HepG2 (cell line): ENCODE measurements around the gene BIRC2. TPM values are rescaled to one million over a fixed set of nuclear protein-coding genes. Genes with fewer than 3 reads are reported as not detected.

Experiments used
- AHDC1 ChIP-seq: sonication (generic); formaldehyde crosslinking; IDR thresholded peaks from 2 replicates; pipeline ENCODE4 v1.5.1; 2020; ENCODE audit warnings: mild to moderate bottlenecking, missing genetic modification reagents, borderline replicate concordance
- AKAP8 ChIP-seq: sonication (generic); formaldehyde crosslinking; IDR thresholded peaks from 2 replicates; pipeline ENCODE4 v1.5.1; 2020; ENCODE audit warnings: mild to moderate bottlenecking, missing genetic modification reagents
- ATF1 ChIP-seq: IDR thresholded peaks from 2 replicates; pipeline ENCODE4 v1.6.1; 2016; ENCODE audit warnings: mild to moderate bottlenecking, control low read depth
- CBX2 ChIP-seq, 2 experiments: fragments of 200-600 bp in 1 of 2; sonication (generic); formaldehyde crosslinking in 1 of 2; IDR thresholded peaks; 2 replicates each; pipeline versions ENCODE4 v1.7.0 to v1.8.1; 2018 to 2022; ENCODE audit warnings: low read depth in 2 of 2, low read length in 1 of 2, mild to moderate bottlenecking in 1 of 2, missing genetic modification reagents in 1 of 2
- JDP2 ChIP-seq: sonication (generic); formaldehyde crosslinking; IDR thresholded peaks from 2 replicates; pipeline ENCODE4 v1.8.1; 2022; ENCODE audit warnings: missing genetic modification reagents, borderline replicate concordance
- NFYB ChIP-seq: sonication (generic); formaldehyde crosslinking; IDR thresholded peaks from 2 replicates; pipeline ENCODE4 v1.4.0; 2020; ENCODE audit warnings: missing genetic modification reagents
- ONECUT2 ChIP-seq: sonication (generic); formaldehyde crosslinking; IDR thresholded peaks from 2 replicates; pipeline ENCODE4 v1.4.0; 2020; ENCODE audit warnings: missing genetic modification reagents
- RNF219 ChIP-seq: sonication (generic); formaldehyde crosslinking; IDR thresholded peaks from 2 replicates; pipeline ENCODE4 v1.5.0; 2020; ENCODE audit warnings: mild to moderate bottlenecking, missing genetic modification reagents
- ZNF558 ChIP-seq: sonication (generic); formaldehyde crosslinking; IDR thresholded peaks from 2 replicates; pipeline ENCODE4 v1.9.0; 2022; ENCODE audit warnings: mild to moderate bottlenecking, missing genetic modification reagents, borderline replicate concordance
- ZNF614 ChIP-seq: IDR thresholded peaks from 2 replicates; pipeline ENCODE4 v1.6.1; 2018; ENCODE audit warnings: missing biosample characterization, missing genetic modification reagents, inconsistent platforms, borderline replicate concordance
- ZNF713 ChIP-seq: sonication (generic); formaldehyde crosslinking; IDR thresholded peaks from 2 replicates; pipeline ENCODE4 v1.4.0; 2020; ENCODE audit warnings: mild to moderate bottlenecking, missing genetic modification reagents
- polyA plus RNA-seq, 8 experiments: library from polyadenylated mRNA; depleted of rRNA in 3 of 8; stranded (reverse) in 7 of 8; unstranded in 1 of 8; fragments of >200 nt; fragmentation: Illumina TruSeq in 4 of 8; extraction: Trizol in 4 of 8; gene quantifications; 2 replicates each; pipeline versions ENCODE4 v1.2.1 to v1.2.3, GENCODE V29; 2011 to 2016; ENCODE audit warnings: low read depth in 4 of 8, missing spikeins in 1 of 8, mixed read lengths in 1 of 8; ENCODE audit not compliant: insufficient read depth in 1 of 8
- total RNA-seq, 5 experiments: library from RNA; depleted of rRNA; stranded (reverse); fragments of >200 nt; fragmentation: Illumina TruSeq; extraction: Trizol; gene quantifications; 2 replicates each; pipeline ENCODE4 v1.2.3, GENCODE V29; 2016; ENCODE audit warnings: low read depth in 1 of 5
- TF ChIP-seq, protein P1 (sequence below): sonication (generic); formaldehyde crosslinking; IDR thresholded peaks from 2 replicates; pipeline ENCODE4 v1.5.1; 2020; ENCODE audit warnings: mild to moderate bottlenecking, missing genetic modification reagents
- TF ChIP-seq, protein P2 (sequence below): sonication (generic); formaldehyde crosslinking; IDR thresholded peaks from 2 replicates; pipeline ENCODE4 v1.4.0; 2020; ENCODE audit warnings: missing genetic modification reagents
- TF ChIP-seq, protein P3 (sequence below): sonication (generic); formaldehyde crosslinking; IDR thresholded peaks from 2 replicates; pipeline ENCODE4 v1.8.0; 2022; ENCODE audit warnings: mild to moderate bottlenecking, missing genetic modification reagents, moderate library complexity

Gene BIRC2
- total and polyA plus RNA-seq, 2 of the 13 experiments (the other 11 are each of a cell fraction or from before 2014, with no cell fraction given): 61.7 to 62.2 TPM

DNA sequence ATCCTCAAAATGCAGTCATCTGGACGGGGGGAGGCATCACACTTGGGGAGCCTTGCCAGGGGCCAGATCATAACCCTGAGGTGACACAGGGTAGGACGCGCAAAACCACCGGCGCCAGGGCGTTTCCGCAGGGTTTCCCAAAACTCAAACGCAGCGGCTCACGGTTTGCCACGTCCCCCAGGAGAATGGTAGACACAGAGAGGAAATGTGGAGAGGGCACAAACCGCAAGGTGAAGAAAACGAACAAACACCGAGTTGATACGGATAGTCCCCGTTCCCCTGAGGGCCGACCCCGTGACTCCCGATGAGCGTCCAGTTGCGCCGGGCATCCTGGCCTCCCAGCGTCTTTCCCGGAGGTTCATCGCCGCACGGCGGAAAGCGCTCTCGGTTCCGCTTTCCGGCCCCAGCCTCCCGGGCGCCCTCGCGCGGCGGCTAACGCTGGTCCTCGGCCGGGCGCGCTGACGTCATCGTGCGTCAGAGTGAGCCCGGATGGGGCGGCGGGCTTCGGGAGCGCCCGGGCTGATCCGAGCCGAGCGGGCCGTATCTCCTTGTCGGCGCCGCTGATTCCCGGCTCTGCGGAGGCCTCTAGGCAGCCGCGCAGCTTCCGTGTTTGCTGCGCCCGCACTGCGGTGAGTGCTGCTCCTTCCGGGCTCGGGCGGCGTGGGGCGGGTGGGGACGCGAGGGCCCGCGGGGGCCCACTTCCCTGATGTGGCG lies at the start of gene BIRC2 (continued):
- TF ChIP-seq, protein P1, sequence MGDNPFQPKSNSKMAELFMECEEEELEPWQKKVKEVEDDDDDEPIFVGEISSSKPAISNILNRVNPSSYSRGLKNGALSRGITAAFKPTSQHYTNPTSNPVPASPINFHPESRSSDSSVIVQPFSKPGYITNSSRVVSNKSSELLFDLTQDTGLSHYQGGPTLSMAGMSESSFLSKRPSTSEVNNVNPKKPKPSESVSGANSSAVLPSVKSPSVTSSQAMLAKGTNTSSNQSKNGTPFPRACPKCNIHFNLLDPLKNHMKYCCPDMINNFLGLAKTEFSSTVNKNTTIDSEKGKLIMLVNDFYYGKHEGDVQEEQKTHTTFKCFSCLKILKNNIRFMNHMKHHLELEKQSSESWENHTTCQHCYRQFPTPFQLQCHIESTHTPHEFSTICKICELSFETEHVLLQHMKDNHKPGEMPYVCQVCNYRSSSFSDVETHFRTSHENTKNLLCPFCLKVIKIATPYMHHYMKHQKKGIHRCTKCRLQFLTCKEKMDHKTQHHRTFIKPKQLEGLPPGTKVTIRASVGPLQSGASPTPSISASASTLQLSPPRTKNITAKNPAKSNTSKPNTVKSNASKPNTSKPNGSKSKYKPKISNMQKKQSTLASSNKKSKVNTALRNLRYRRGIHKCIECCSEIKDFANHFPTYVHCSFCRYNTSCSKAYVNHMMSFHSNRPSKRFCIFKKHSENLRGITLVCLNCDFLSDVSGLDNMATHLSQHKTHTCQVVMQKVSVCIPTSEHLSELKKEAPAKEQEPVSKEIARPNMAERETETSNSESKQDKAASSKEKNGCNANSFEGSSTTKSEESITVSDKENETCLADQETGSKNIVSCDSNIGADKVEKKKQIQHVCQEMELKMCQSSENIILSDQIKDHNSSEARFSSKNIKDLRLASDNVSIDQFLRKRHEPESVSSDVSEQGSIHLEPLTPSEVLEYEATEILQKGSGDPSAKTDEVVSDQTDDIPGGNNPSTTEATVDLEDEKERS: peak; percentile 43; the same call in 1 of the 2 replicates
- peak; percentile 57; the same call in 1 of the 2 replicates for TF ChIP-seq ZNF558 (CRISPR knock-in tag)
- TF ChIP-seq ZNF713 (CRISPR knock-in tag): no peak
- TF ChIP-seq, protein P2, sequence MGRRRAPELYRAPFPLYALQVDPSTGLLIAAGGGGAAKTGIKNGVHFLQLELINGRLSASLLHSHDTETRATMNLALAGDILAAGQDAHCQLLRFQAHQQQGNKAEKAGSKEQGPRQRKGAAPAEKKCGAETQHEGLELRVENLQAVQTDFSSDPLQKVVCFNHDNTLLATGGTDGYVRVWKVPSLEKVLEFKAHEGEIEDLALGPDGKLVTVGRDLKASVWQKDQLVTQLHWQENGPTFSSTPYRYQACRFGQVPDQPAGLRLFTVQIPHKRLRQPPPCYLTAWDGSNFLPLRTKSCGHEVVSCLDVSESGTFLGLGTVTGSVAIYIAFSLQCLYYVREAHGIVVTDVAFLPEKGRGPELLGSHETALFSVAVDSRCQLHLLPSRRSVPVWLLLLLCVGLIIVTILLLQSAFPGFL (CRISPR knock-in tag): no peak
- TF ChIP-seq, protein P3, sequence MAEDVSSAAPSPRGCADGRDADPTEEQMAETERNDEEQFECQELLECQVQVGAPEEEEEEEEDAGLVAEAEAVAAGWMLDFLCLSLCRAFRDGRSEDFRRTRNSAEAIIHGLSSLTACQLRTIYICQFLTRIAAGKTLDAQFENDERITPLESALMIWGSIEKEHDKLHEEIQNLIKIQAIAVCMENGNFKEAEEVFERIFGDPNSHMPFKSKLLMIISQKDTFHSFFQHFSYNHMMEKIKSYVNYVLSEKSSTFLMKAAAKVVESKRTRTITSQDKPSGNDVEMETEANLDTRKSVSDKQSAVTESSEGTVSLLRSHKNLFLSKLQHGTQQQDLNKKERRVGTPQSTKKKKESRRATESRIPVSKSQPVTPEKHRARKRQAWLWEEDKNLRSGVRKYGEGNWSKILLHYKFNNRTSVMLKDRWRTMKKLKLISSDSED (CRISPR knock-in tag): no peak
- no peak for TF ChIP-seq ONECUT2 (CRISPR knock-in tag)
- no peak for TF ChIP-seq AHDC1 (CRISPR knock-in tag)
- no peak for TF ChIP-seq JDP2 (CRISPR knock-in tag)
- no peak; the same call in 1 of the 2 replicates for TF ChIP-seq AKAP8 (CRISPR knock-in tag)
- TF ChIP-seq NFYB (CRISPR knock-in tag): no peak
- TF ChIP-seq CBX2 (IDR thresholded peaks at IDR 0.05; ENCODE audit: low read depth, low read length): no peak
- TF ChIP-seq CBX2 (CRISPR knock-in tag; IDR thresholded peaks at IDR 0.05; ENCODE audit: low read depth): peak; percentile 50; the same call in 1 of the 2 replicates
- TF ChIP-seq RNF219: no peak
- TF ChIP-seq ZNF614 (CRISPR knock-in tag): peak; percentile 13; the same call in 1 of the 2 replicates
- TF ChIP-seq ATF1 (CRISPR knock-in tag): peak; percentile 90
